Measurements from ENCODE around the gene ABHD12B.

The ABHD12B gene

DNA sequence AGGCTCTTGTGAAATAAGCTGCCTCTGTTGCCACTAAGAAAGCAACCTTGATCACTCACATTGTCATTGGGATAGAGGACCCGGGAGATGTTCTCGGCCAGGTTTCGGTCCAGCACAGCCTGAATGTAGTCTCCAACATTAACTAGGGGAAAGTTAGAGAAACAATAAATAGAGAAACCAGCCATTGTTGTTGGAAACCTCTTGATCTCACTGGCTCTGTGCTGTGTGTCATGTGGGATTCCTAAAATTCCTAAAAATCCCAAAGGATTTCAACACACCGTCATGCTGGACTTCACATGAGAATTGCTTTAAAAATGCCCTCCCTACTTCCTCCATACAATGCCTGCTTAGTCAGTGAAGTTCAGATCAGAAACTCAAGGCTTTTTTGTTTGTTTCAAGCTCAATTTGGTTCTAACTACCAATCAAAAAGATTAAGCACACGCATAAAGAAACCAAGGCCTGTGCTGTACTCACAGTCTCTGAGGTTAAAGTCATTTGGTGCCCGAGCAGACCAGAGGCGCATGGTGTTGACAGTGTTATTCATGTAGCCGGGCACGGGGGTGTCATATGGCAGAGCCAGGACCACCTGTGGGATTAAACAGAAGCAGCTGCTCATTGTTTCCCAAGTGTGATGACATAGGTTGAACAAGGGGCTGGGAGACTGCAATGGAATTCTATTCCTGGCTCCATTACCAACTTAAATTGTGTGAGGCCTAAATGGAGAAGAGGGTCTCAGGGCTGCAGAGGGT, 48.8 kb downstream of the ABHD12B start:
- Histone ChIP-seq H3K9me3 (ENCODE audit: insufficient read depth, low read length) (no peaks in the 10 kb centered on the region), H3K36me3 (replicated peaks; ENCODE audit: low read depth, low read length) (no peaks in the 10 kb centered on the region), H3K27me3 (ENCODE audit: low read depth, low read length) (peaks cover 7% of the 10 kb centered on the region), H4K20me1 (ENCODE audit: insufficient read depth, low read length) (no peaks in the 10 kb centered on the region), H3K4me2 (ENCODE audit: low read length) (no peak overlapping the region), H3K4me3 (ENCODE audit: low read length) (no peak overlapping the region), H3K4me1 (ENCODE audit: low read length) (no peaks in the 10 kb centered on the region), H3K27ac (ENCODE audit: low read length) (no peak overlapping the region), H3K9ac (ENCODE audit: low read length) (no peak overlapping the region), H2AFZ (ENCODE audit: low read depth, low read length) (no peak overlapping the region), H3K79me2 (ENCODE audit: low read length) (no peaks in the 10 kb centered on the region)
- TF ChIP-seq, protein P1, sequence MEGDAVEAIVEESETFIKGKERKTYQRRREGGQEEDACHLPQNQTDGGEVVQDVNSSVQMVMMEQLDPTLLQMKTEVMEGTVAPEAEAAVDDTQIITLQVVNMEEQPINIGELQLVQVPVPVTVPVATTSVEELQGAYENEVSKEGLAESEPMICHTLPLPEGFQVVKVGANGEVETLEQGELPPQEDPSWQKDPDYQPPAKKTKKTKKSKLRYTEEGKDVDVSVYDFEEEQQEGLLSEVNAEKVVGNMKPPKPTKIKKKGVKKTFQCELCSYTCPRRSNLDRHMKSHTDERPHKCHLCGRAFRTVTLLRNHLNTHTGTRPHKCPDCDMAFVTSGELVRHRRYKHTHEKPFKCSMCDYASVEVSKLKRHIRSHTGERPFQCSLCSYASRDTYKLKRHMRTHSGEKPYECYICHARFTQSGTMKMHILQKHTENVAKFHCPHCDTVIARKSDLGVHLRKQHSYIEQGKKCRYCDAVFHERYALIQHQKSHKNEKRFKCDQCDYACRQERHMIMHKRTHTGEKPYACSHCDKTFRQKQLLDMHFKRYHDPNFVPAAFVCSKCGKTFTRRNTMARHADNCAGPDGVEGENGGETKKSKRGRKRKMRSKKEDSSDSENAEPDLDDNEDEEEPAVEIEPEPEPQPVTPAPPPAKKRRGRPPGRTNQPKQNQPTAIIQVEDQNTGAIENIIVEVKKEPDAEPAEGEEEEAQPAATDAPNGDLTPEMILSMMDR (IDR thresholded peaks at IDR 0.05; ENCODE audit: low read depth, low read length), result no peak
- TF ChIP-seq EZH2phosphoT487 (IDR thresholded peaks at IDR 0.05; ENCODE audit: low read depth), result no peak

DNA sequence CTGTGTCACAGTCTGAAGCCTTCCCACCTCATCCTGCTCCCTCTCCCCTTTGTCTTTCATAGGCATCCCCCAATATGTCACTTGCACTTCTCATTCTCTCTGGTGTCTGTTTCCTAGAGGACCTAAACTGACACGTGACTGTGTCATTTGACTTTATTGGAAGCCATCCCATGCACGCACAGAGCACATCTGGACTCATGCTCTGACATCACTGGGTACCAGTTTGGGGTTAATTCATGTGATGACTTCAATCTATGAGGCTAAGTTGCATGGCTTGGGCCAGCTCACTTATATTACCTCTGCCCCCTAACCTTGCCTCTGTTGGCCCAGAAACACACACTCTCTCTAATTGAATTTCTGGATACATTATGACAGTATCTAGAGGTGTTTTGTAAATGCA, 51.0 kb downstream of the ABHD12B start:
- Histone ChIP-seq H3K9me3 (ENCODE audit: insufficient read depth, low read length) (no peaks in the 10 kb centered on the region), H3K4me1 (ENCODE audit: low read length) (no peaks in the 10 kb centered on the region), H3K27me3 (ENCODE audit: low read depth, low read length) (peaks cover 3% of the 10 kb centered on the region; the same call in 1 of the 2 replicates), H3K4me3 (ENCODE audit: low read length) (no peak overlapping the region), H3K79me2 (ENCODE audit: low read length) (no peaks in the 10 kb centered on the region), H3K4me2 (ENCODE audit: low read length) (no peak overlapping the region), H4K20me1 (ENCODE audit: insufficient read depth, low read length) (no peaks in the 10 kb centered on the region), H3K9ac (ENCODE audit: low read length) (no peak overlapping the region), H3K36me3 (replicated peaks; ENCODE audit: low read depth, low read length) (no peaks in the 10 kb centered on the region), H2AFZ (ENCODE audit: low read depth, low read length) (no peak overlapping the region), H3K27ac (ENCODE audit: low read length) (no peak overlapping the region)
- TF ChIP-seq EZH2phosphoT487 (IDR thresholded peaks at IDR 0.05; ENCODE audit: low read depth), result no peak
- TF ChIP-seq, protein P1 (IDR thresholded peaks at IDR 0.05; ENCODE audit: low read depth, low read length), result no peak

DNA sequence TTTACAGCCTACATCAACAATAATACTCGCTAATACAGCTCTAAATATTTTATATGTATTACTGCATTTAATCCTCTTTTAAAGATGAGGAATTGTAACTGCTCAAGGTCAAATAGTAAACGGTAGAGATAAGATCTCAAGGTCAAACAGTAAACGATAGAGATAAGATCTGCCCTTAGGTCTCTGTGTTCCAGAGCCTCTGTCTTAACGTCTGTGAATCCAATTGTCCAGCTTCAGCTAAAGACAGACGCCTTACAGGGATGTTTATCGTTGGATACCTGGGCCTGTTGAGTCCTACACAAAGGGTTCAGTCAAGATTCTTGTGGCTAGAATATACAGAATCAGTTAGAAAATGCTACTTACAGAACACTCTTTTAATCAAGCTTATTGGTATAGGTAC, 52.4 kb downstream of the ABHD12B start:
- no peak overlapping the region for H3K4me2 ChIP-seq (ENCODE audit: low read length)
- H3K9ac ChIP-seq (ENCODE audit: low read length), result no peak overlapping the region
- H3K4me1 ChIP-seq (ENCODE audit: low read length), result no peaks in the 10 kb centered on the region
- no peaks in the 10 kb centered on the region for H3K9me3 ChIP-seq (ENCODE audit: insufficient read depth, low read length)
- H3K79me2 ChIP-seq (ENCODE audit: low read length), result no peaks in the 10 kb centered on the region
- H3K27ac ChIP-seq (ENCODE audit: low read length), result no peak overlapping the region
- H3K27me3 ChIP-seq (ENCODE audit: low read depth, low read length), result peaks cover 3% of the 10 kb centered on the region; the same call in 1 of the 2 replicates
- no peaks in the 10 kb centered on the region for H4K20me1 ChIP-seq (ENCODE audit: insufficient read depth, low read length)
- H3K4me3 ChIP-seq (ENCODE audit: low read length), result no peak overlapping the region
- H2AFZ ChIP-seq (ENCODE audit: low read depth, low read length), result no peak overlapping the region
- TF ChIP-seq, protein P1 (IDR thresholded peaks at IDR 0.05; ENCODE audit: low read depth, low read length), result no peak
- TF ChIP-seq EZH2phosphoT487 (IDR thresholded peaks at IDR 0.05; ENCODE audit: low read depth), result no peak
- H3K36me3 ChIP-seq (replicated peaks; ENCODE audit: low read depth, low read length), result no peaks in the 10 kb centered on the region

DNA sequence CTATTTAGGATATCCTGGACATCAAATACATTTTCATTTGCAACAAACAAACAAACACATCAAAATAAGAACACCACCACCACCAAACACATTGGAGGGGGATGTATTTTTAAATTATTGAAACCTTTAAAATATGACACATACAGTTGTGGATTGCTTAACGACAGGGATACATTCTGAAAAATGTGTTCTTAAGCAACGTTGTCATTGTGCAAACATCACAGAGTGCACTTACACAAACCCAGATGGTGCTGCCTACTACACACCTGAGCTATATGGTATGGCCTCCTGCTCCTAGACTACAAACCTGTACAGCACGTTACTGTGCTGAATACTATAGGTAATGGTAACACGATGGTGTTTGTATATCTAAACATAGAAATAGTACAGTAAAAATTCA, 53.0 kb downstream of the ABHD12B start:
- Histone ChIP-seq H3K9ac (ENCODE audit: low read length) (no peak overlapping the region), H3K4me2 (ENCODE audit: low read length) (no peak overlapping the region), H4K20me1 (ENCODE audit: insufficient read depth, low read length) (no peaks in the 10 kb centered on the region), H3K27ac (ENCODE audit: low read length) (no peak overlapping the region), H3K79me2 (ENCODE audit: low read length) (no peaks in the 10 kb centered on the region), H3K4me1 (ENCODE audit: low read length) (no peaks in the 10 kb centered on the region), H3K36me3 (replicated peaks; ENCODE audit: low read depth, low read length) (no peaks in the 10 kb centered on the region), H2AFZ (ENCODE audit: low read depth, low read length) (no peak overlapping the region), H3K9me3 (ENCODE audit: insufficient read depth, low read length) (no peaks in the 10 kb centered on the region), H3K4me3 (ENCODE audit: low read length) (no peak overlapping the region), H3K27me3 (ENCODE audit: low read depth, low read length) (peaks cover 3% of the 10 kb centered on the region; the same call in 1 of the 2 replicates)
- TF ChIP-seq EZH2phosphoT487 (IDR thresholded peaks at IDR 0.05; ENCODE audit: low read depth), result no peak
- TF ChIP-seq, protein P1 (IDR thresholded peaks at IDR 0.05; ENCODE audit: low read depth, low read length), result no peak
